Measurements from ENCODE around the gene MSL3.

The MSL3 gene

DNA sequence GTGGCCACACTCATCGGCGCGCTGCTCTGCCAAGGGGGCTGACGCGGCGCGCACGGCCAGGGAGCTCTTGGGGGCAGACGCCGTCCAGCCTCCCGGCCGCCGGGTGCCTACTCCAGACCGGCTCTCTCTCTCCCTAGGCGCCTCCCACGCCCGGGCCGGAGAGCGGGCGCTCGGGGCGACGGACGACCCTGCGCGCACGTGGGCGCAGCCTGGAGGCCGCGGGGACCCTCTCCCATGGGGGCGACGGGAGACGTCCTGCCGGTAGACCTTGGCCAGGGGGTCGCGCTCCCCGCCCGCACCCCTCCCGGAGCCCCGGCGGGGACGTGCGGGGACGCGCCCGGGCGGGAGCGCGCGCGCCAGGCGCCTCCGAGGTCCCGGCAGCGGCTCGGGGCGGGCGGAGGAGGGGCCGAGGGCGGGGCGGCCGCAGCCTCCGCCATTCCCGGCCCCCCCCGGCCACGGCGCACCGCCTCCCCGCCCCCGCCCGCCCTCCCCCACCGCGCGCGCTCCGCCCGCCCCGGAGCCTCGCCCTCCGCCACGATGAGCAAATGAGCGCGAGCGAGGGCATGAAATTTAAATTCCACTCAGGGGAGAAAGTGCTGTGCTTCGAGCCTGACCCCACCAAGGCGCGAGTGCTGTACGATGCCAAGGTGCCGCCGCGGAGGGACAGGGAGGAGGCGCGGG is at the start of gene MSL3:
TSS of gene MSL3 (plus strand) at position 519 of the 681 bp plus-strand sequence. CDS start at position 546, 27 bp downstream.
- DNase-seq: peak; percentile 56 to 69

DNA sequence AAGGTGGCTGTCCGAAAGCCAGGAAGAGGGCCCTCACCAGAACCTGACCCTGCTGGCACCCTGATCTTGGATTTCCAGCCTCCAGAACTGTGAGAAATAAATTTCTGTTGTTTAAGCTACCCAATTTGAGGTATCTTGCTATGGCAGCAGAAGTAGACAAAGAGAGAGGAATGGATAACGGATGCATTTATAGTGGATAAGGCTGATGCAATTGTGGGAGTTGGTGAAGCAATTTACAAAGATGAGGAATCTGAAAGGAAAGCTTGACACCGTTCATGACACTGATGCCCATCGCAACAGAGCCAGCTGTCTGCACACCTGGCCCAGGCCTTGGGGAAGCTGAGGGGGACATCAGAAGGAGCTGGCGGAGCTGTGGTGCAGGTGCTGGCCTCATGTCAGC is 35.7 kb upstream of the MSL3 start:
- no peak for DNase-seq

GRCh38 chrX:11724122-11725017 is 33.7 kb upstream of the MSL3 start:
- DNase-seq: peak in 1 of 2 donors; percentile 21

DNA sequence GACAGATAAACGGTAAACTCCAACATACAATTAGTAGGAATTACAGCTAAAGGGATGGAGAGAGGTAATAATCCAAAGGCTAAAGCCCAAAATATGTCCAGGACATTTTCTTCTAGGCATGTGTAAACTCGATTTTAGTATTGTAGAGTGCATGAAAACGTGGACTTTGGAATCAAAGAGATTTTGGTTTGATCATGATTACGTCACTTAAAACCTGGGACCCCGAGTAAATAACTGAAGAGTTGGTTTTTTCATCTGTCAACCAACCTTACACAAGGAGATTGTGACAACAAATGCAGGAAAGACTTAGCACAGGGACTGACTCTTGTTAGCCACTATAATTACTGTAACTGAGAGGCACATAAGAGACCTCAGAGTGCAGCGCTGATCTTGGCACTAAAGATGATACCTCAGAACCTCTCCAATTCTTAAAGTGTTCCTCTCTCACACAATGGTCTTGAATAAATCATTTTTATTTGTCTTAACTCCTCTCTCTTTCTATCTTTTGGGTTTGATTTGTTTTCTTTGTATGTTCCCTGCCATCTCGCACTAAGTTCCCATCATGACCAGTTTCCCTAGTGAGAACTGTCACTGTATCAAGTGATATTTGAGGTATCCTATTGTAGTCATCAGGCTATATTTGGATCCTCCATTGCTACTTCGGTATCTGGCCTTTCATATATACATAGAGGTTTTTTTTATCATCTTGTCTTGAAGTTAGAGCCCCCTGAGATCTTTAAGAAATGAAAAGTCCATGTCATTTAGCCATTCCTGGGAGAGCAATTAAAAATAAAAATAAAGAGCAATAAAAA is 32.2 kb upstream of the MSL3 start:
- no peak for DNase-seq

GRCh38 chrX:11728556-11728955 is 29.5 kb upstream of the MSL3 start:
- no peak for DNase-seq

- DNase-seq: no peak
Observed at GRCh38 chrX:11733614-11734013, 24.4 kb upstream of the MSL3 start.

GRCh38 chrX:11739776-11740175 is 18.3 kb upstream of the MSL3 start:
- no peak for DNase-seq

DNA sequence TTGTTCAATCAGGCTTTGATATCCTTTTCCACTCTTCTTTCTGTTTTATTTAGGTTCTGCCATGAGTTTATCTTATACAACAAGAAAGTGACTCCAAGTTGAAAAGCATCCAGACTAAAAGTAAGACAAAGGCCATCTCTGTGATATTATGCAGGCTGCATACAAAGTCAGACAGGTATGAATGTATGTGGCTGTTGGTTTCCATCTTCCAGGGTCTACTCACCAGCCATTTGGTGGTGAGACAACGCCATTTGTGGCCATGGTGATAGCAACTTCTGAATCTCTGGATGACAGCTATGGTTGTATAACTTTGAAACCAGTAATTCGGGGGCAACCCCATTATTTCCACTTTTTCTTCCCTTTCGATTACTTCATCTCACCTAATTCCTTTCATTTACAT is 17.2 kb upstream of the MSL3 start:
- DNase-seq: no peak

DNA sequence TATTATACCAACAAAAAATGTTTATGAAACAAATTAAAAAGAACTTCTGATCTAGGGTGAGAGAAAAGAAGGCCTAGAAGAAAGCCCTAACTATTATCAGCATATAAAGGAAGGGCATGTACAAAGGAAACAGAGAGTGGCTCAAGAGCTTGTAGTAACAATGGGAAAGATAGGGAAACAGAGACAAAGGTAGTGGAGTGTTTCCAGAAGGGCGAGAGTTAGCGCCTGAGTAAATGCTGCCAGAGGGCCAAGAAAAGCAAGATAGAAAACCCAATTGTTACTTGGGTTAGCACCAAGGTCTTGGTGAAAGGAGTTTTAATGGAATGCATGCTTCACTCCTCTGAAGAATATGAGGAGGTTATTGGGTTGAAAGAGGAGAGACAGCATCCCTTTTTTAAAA is 16.5 kb upstream of the MSL3 start:
- DNase-seq: no peak

DNA sequence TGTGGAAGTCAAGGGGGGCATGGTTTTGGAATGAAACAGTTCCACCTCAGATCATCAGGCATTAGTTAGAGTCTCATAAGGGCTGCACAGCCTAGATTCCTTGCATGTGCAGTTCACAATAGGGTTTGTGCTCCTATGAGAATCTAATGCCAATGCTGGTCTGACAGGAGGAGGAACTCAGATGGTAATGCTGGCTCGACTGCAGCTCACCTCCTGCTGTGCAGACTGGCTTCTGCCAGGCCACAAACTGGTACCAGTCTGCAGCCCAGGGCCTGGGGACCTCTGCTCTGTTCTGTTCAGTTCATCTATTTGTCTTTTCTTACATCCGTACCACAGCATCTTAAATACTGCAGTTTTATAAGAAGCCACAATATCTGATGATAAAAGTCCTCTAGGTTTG is 12.2 kb upstream of the MSL3 start:
- no peak for DNase-seq

GRCh38 chrX:11750046-11750445 is 8.0 kb upstream of the MSL3 start:
- DNase-seq: no peak

- DNase-seq: no peak
Observed at GRCh38 chrX:11750694-11751093, 7.3 kb upstream of the MSL3 start.

DNA sequence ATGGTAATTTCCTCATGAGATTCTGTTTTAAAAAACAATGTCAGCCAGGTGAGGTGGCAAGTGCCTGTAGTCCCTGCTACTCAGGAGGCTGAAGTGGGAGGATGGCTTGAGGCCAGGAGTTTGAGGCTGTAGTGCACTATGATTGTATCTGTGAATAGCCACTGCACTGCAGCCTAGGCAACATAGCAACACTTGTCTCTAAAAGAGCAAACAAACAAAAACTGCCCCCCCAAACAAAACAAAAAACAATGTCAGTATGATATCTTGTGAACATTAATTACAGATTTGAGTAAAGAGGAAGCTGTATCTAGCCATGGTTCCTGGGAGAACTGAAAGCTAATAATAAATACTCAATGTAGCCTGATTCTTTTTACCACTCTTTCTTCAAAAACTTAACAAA is 6.8 kb upstream of the MSL3 start:
- no peak for DNase-seq

DNA sequence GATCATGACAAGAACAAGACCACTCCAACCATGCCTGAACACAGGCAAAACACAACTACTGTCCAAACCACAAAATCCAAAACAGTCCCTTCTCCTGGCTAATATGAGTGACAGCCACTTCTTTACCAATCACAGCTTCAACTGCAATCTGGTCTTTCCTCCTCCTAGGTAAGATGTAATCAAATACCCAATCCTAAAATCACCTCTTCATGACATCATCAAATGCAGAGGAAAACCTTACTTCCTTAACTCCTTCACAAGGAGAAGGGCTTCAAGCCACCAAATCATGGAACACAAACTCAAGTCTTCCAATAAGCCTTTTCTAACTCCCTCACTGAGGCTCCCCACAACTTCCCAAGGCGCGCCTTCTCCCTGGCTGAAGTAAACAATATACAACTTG is 4.4 kb upstream of the MSL3 start:
- DNase-seq: no peak

- DNase-seq: no peak
Observed at GRCh38 chrX:11754958-11755645, 2.9 kb upstream of the MSL3 start.

DNA sequence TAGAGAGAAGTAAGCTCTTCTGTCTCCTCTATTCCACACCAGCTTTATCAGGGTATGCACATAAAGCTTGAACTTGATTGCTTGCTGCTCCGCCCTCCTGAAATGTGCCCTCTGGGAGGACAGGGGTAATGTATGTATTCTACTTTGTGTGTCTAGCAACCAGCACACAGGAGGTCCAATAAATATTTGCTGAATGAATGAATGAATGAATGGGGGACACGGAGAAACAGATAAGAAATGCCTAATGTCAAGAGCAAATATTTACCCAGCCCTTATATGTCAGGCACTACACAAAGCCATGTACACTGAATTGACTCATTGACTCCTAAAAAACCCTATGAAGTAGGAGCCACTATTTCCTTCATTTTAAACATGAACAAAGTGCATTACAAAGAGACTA is 2.3 kb upstream of the MSL3 start:
- no peak for DNase-seq

DNA sequence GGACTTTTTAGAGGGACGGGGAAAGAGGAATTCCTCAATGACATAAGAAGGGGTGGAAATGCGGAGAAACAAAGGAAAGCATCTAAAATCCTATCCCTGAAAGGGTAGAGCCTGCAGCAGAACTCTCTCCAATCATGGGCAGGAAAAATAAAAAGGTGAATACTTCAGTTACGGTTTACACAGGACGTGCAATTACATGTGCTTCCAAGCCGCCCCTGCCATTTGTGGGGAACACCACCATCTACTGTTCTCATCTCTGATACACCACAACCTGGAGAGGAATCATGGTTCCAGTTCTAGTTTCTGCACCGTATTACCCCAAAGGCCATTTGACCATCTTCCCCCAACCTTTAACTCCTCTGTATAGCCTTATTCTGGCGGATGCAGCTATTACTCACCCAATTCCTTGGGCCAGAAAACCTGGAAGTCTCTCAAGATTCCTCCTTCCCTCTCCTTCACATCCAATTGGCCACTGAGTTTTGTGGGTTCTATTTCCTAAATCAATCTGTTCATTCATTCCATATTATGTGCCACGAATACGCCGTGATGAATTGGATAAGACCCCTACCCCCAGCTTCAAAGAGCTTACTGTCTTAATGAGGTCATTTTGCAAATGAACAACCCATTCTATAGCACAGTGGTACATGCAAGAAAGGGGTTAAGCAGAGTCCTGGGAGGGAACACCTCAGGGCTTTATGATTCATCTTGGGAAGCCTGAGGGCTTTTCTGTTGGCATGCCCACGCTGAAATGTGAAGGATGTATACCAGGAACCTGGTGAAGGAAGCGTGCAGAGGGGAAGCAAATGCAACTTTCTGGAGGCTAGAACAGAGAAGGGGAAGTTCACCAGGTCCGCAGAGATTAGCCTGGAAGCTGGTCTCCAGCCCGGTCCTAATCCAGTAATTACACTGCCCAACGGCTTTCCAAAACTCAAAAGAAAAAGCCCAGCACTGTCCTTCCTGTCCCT is 1.4 kb upstream of the MSL3 start:
- no peak for DNase-seq

DNA sequence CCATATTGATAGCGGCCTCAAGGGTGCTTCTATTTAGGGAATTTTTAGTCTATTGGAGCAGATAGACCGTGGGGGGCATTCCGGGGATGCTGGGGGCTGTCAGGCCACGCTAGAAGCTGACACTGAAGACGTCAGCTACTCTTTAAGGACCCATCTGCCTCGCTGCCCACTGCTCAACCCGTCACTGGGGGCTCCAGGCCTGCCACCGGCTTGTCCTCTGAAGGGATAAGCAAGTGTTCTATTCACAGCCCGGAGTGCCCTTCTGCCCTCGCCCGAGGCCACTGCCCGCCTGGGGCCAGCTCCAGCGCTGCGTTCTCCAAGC is 679 bp upstream of the MSL3 start:
- DNase-seq: no peak

GRCh38 chrX:11758400-11759171 is 549 bp downstream of the MSL3 start:
- peak; percentile 84 to 88 for DNase-seq

DNA sequence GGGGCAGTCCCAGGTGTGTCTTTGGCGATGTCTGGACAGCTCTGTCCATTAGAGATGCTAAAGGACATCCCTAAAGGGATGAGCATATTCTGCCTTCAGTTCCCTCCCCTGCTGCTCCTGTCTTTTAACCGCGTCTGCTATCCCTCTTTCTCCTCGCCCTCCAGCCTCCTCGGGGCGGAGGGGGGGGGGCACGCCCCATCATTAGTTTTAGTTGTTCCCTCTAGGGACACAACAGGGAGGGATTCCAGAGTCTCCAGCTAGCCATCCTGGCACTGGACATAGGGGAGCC is 1.1 kb downstream of the MSL3 start:
- no peak for DNase-seq

Data from activated CD4-positive, alpha-beta T cell treated with anti-CD3 and anti-CD28 coated beads for 4 hours (primary cell).